WTC11 (cell line): ENCODE data around the gene PRR5L.

Experiments used
- ATF2 ChIP-seq: sonication (generic); formaldehyde crosslinking; IDR thresholded peaks from 2 replicates; pipeline ENCODE4 v1.8.1; 2022; ENCODE audit warnings: low read depth, missing genetic modification reagents, borderline replicate concordance
- CTCF ChIP-seq: fragments of 200-600 bp; IDR thresholded peaks from 2 replicates; pipeline ENCODE4 v1.8.0; 2022; ENCODE audit warnings: antibody characterized with exemption
- E2F1 ChIP-seq: sonication (generic); formaldehyde crosslinking; IDR thresholded peaks from 2 replicates; pipeline ENCODE4 v1.8.0; 2022; ENCODE audit warnings: mild to moderate bottlenecking, missing genetic modification reagents
- SP1 ChIP-seq: sonication (generic); formaldehyde crosslinking; conservative IDR thresholded peaks from 2 replicates; pipeline ENCODE4 v1.8.1; 2022; ENCODE audit warnings: missing genetic modification reagents
- TCF7 ChIP-seq: sonication (generic); formaldehyde crosslinking; IDR thresholded peaks from 2 replicates; pipeline ENCODE4 v1.8.0; 2022; ENCODE audit warnings: mild to moderate bottlenecking, low read depth, missing genetic modification reagents, moderate library complexity
- ZNF138 ChIP-seq: sonication (generic); formaldehyde crosslinking; conservative IDR thresholded peaks from 2 replicates; pipeline ENCODE4 v1.8.1; 2022; ENCODE audit warnings: mild to moderate bottlenecking, moderate library complexity, missing genetic modification reagents

- no peak for TF ChIP-seq ATF2 (CRISPR knock-in tag)
- no peak for TF ChIP-seq CTCF
- TF ChIP-seq ZNF138 (CRISPR knock-in tag), result no peak
- no peak for TF ChIP-seq SP1 (CRISPR knock-in tag)
- TF ChIP-seq E2F1 (CRISPR knock-in tag), result no peak
- no peak for TF ChIP-seq TCF7
Observed at GRCh38 chr11:36257351-36257750, 38.7 kb upstream of the PRR5L start.
